ENCODE data around the gene IL27RA.
"Not testable (repeated sequence)": the region's sequence is repeated elsewhere in the genome, so short reads cannot be mapped to it uniquely, and the experiment has no call there.

The IL27RA gene

GRCh38 chr19:14000691-14001375 is 30.7 kb upstream of the IL27RA start:
- DNase-seq: no peak

- DNase-seq: no peak
These were observed 28.9 kb upstream of the IL27RA start for GRCh38 chr19:14002571-14003250.

- DNase-seq: no peak
These were observed 28.1 kb upstream of the IL27RA start for GRCh38 chr19:14003251-14004055.

- DNase-seq: no peak
These were observed 26.8 kb upstream of the IL27RA start for GRCh38 chr19:14004619-14005348.

- DNase-seq: peak; percentile 91 to 94
These were observed 26.0 kb upstream of the IL27RA start for GRCh38 chr19:14005349-14006084.

GRCh38 chr19:14006085-14006765 is 25.3 kb upstream of the IL27RA start, which contains the start of gene RFX1:
TSS of gene RFX1 (minus strand) at chr19:14006320. CDS start at chr19:13993843, 12,477 bp downstream.
- DNase-seq: peak; percentile 100

- DNase-seq: peak in 1 of 2 donors; percentile 84
These were observed 24.6 kb upstream of the IL27RA start for GRCh38 chr19:14006766-14007562.

- DNase-seq: no peak
These were observed 19.1 kb upstream of the IL27RA start for GRCh38 chr19:14012378-14012915.

GRCh38 chr19:14015524-14016035 is 16.0 kb upstream of the IL27RA start:
- DNase-seq: no peak

- DNase-seq: no peak
These were observed 12.5 kb upstream of the IL27RA start for GRCh38 chr19:14019100-14019499.

GRCh38 chr19:14019739-14020138 is 11.8 kb upstream of the IL27RA start:
- DNase-seq: not testable (repeated sequence)

GRCh38 chr19:14021474-14021873 is 10.1 kb upstream of the IL27RA start:
- DNase-seq: no peak

GRCh38 chr19:14022469-14022868 is 9.1 kb upstream of the IL27RA start:
- DNase-seq: no peak

- peak in 1 of 2 donors; percentile 42 for DNase-seq
These were observed 7.9 kb upstream of the IL27RA start for GRCh38 chr19:14023404-14024235.

GRCh38 chr19:14026652-14027192 is 4.8 kb upstream of the IL27RA start:
- not testable (repeated sequence) for DNase-seq

- DNase-seq: no peak
These were observed 3.6 kb upstream of the IL27RA start, which contains the start of gene RLN3 for GRCh38 chr19:14027856-14028450. TSS of gene RLN3 (plus strand) at chr19:14028148. CDS start at chr19:14028205, 57 bp downstream.

- no peak for DNase-seq
These were observed 2.7 kb upstream of the IL27RA start for GRCh38 chr19:14028901-14029300.
